IMR-90 (cell line): ENCODE measurements around the gene RAPGEF1. TPM values are rescaled to one million over a fixed set of nuclear protein-coding genes. Genes with fewer than 3 reads are reported as not detected.

Source experiments
- ATAC-seq: fragments of 200-7000 bp; cut with Tn5 transposase; 2 replicates; pipeline ENCODE4 v1.9.1; 2020; ENCODE audit warnings: low read depth, mild to moderate bottlenecking, moderate library complexity
- BruUV-seq: library from RNA; stranded (reverse); fragments of 400-500 nt; replicated peaks from 2 replicates; lab custom pipeline; 2021; lab: Mats Ljungman, UMichigan
- CTCF ChIA-PET: fragments of 300-600 bp; formaldehyde crosslinking; extraction: SDS; loops from one replicate; lab custom pipeline; 2021; ENCODE audit warnings: antibody characterized with exemption; lab: Yijun Ruan, JAX
- POLR2A ChIA-PET: fragments of 300-600 bp; sonication (Branson Sonifier 250); formaldehyde crosslinking; loops from one replicate; lab custom pipeline; 2022; ENCODE audit warnings: antibody characterized with exemption; ENCODE audit not compliant: unreplicated experiment; lab: Charles Lee
- DNase-seq: peaks from one replicate; pipeline ENCODE4 v3.0.0; 2013
- H2AFZ ChIP-seq: replicated peaks from 2 replicates; pipeline ENCODE3; 2013; ENCODE audit warnings: low read length, mild to moderate bottlenecking; ENCODE audit not compliant: poor library complexity
- H2AK5ac ChIP-seq: 2 replicates; pipeline ENCODE4 v1.6.1; 2013; ENCODE audit warnings: low read depth, low read length, inconsistent platforms
- H2AK9ac ChIP-seq: replicated peaks from 2 replicates; pipeline ENCODE3; 2013; ENCODE audit warnings: mild to moderate bottlenecking, low read depth, low read length, moderate library complexity; ENCODE audit not compliant: poor library complexity
- H2BK120ac ChIP-seq: 2 replicates; pipeline ENCODE4 v1.6.1; 2013; ENCODE audit warnings: low read depth, low read length, inconsistent platforms
- H2BK15ac ChIP-seq: 3 replicates; pipeline ENCODE4 v1.6.1; 2013; ENCODE audit warnings: low read depth, low read length, inconsistent platforms
- H2BK20ac ChIP-seq: 2 replicates; pipeline ENCODE4 v1.6.1; 2013; ENCODE audit warnings: low read depth, mild to moderate bottlenecking, inconsistent platforms, low read length, moderate library complexity
- H2BK5ac ChIP-seq: 2 replicates; pipeline ENCODE4 v1.6.1; 2013; ENCODE audit warnings: mild to moderate bottlenecking, low read depth, low read length, inconsistent platforms; ENCODE audit not compliant: poor library complexity, severe bottlenecking
- H3K14ac ChIP-seq: replicated peaks from 2 replicates; pipeline ENCODE4 v1.6.1; 2013; ENCODE audit warnings: low read depth, low read length, inconsistent platforms
- H3K18ac ChIP-seq: 2 replicates; pipeline ENCODE4 v1.6.1; 2013; ENCODE audit warnings: low read depth, low read length, control low read depth
- H3K23ac ChIP-seq: 2 replicates; pipeline ENCODE4 v1.6.1; 2013; ENCODE audit warnings: low read depth, low read length, inconsistent platforms
- H3K27ac ChIP-seq: 2 replicates; pipeline ENCODE4 v1.5.1; 2013; ENCODE audit warnings: mild to moderate bottlenecking, control low read depth, low read length; ENCODE audit not compliant: insufficient read depth
- H3K27me3 ChIP-seq: 2 replicates; pipeline ENCODE4 v1.6.1; 2013; ENCODE audit warnings: low read length; ENCODE audit not compliant: control insufficient read depth, insufficient read depth
- H3K36me3 ChIP-seq: 2 replicates; pipeline ENCODE4 v1.6.1; 2013; ENCODE audit warnings: low read length, mixed read lengths; ENCODE audit not compliant: control insufficient read depth, insufficient read depth
- H3K4ac ChIP-seq: 2 replicates; pipeline ENCODE4 v1.6.1; 2013; ENCODE audit warnings: low read depth, low read length, inconsistent platforms
- H3K4me1 ChIP-seq: 2 replicates; pipeline ENCODE4 v1.6.1; 2013; ENCODE audit warnings: low read length, mixed read lengths; ENCODE audit not compliant: control insufficient read depth, insufficient read depth
- H3K4me2 ChIP-seq: 2 replicates; pipeline ENCODE4 v1.6.1; 2013; ENCODE audit warnings: low read depth, mild to moderate bottlenecking, control low read depth, low read length, moderate library complexity
- H3K4me3 ChIP-seq: 2 replicates; pipeline ENCODE4 v1.5.1; 2013; ENCODE audit warnings: low read depth, mild to moderate bottlenecking, control low read depth, low read length, moderate library complexity; ENCODE audit not compliant: insufficient read depth
- H3K56ac ChIP-seq: 2 replicates; pipeline ENCODE4 v1.6.1; 2013; ENCODE audit warnings: low read length, inconsistent platforms; ENCODE audit not compliant: insufficient read depth; ENCODE audit errors: extremely low read depth
- H3K79me1 ChIP-seq, 2 experiments: 2 replicates each; pipeline ENCODE4 v1.6.1; 2013; ENCODE audit warnings: low read length in 2 of 2, inconsistent platforms in 1 of 2, low read depth in 1 of 2
- H3K9ac ChIP-seq: 2 replicates; pipeline ENCODE4 v1.6.1; 2013; ENCODE audit warnings: low read depth, low read length, control low read depth
- H3K9me1 ChIP-seq: 2 replicates; pipeline ENCODE4 v1.6.1; 2013; ENCODE audit warnings: low read length, inconsistent platforms; ENCODE audit not compliant: insufficient read depth
- H3K9me3 ChIP-seq: 2 replicates; pipeline ENCODE4 v1.6.1; 2013; ENCODE audit warnings: low read length; ENCODE audit not compliant: control insufficient read depth, insufficient read depth
- H4K20me1 ChIP-seq: 2 replicates; pipeline ENCODE4 v1.6.1; 2013; ENCODE audit warnings: low read length, inconsistent platforms; ENCODE audit not compliant: insufficient read depth
- H4K5ac ChIP-seq: 2 replicates; pipeline ENCODE4 v1.6.1; 2013; ENCODE audit warnings: mild to moderate bottlenecking, low read depth, low read length, control low read depth
- H4K8ac ChIP-seq, 2 experiments: 2 replicates each; pipeline ENCODE4 v1.6.1; 2013; ENCODE audit warnings: low read depth in 2 of 2, low read length in 2 of 2, control low read depth in 1 of 2, inconsistent platforms in 1 of 2
- H4K91ac ChIP-seq: 2 replicates; pipeline ENCODE4 v1.6.1; 2013; ENCODE audit warnings: low read depth, low read length, inconsistent platforms; ENCODE audit not compliant: insufficient read depth
- NFE2L2 ChIP-seq: fragments of 150-350 bp; IDR thresholded peaks from 2 replicates; pipeline ENCODE4 v1.6.1; 2016; ENCODE audit warnings: low read depth, mild to moderate bottlenecking, low read length
- POLR2A ChIP-seq: IDR thresholded peaks from 2 replicates; pipeline ENCODE4 v1.6.1; 2012; ENCODE audit warnings: mild to moderate bottlenecking, low read depth, low read length
- WGBS, 2 experiments: methylation state at CpG; one replicate each; pipeline versions ENCODE4 v1.1.5 to v1.1.7; 2013; ENCODE audit warnings: missing lambda C conversion rate in 2 of 2; ENCODE audit not compliant: insufficient read length in 1 of 2; ENCODE audit errors: extremely low coverage in 2 of 2; 5-methylcytosine and 5-hydroxymethylcytosine counted together
- dilution Hi-C: fragments of 300-500 bp; cut with HindIII; formaldehyde crosslinking; loops from one replicate; pipeline ENCODE4 v1.14.3; 2018; ENCODE audit warnings: low sequenced_read_pairs; ENCODE audit not compliant: unreplicated experiment
- in situ Hi-C: fragments of 300-500 bp; cut with MboI; formaldehyde crosslinking; loops from 3 replicates; pipeline ENCODE4 v1.14.3; 2019; ENCODE audit warnings: low sequenced_read_pairs, inconsistent platforms, mixed read lengths
- intact Hi-C: fragments of 100-400 bp; cut with micrococcal nuclease; formaldehyde crosslinking; loops from 2 replicates; pipeline ENCODE4 v1.10.0; 2022
- polyA plus RNA-seq, 3 experiments: library from polyadenylated mRNA; depleted of rRNA; stranded (reverse); fragments of >200 nt; gene quantifications; 2 replicates each; pipeline ENCODE4 v1.2.3, GENCODE V29; 2012; ENCODE audit warnings: low replicate concordance in 1 of 3
- total RNA-seq: library from RNA; depleted of rRNA; stranded (reverse); fragments of >200 nt; gene quantifications from 2 replicates; pipeline ENCODE4 v1.2.3, GENCODE V29; 2012

The RAPGEF1 gene
- total and polyA plus RNA-seq, 2 of the 4 experiments (the other 2 are of a cell fraction), result 13.1 to 22.3 TPM

DNA sequence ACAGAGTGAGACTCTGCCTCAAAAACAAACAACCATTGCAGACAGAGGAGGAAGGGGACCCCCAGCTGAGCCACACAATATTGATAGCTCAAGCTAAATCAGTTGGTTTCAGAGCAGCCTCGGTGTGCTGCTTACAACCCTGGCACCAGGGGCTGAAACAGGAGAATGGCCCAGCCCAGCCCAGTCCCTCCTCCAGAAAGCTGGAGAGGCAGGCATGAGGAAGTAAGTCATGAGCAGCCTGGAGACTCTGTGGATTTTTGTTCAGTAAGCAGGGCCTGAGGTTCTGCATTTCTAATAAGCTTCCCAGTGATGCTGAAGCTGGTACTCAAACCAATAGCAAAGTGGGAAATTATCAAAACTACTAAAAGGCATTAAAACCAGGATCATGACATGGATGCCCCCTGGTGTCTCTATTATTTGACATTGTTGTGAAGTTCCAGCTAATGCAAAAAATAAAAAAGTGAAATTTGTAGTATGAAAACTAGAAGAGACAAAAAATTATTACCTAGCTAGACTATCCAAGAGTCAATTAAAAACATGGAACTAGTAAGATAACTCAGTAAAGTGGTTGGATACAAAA is 180.4 kb downstream of the RAPGEF1 start:
- Histone ChIP-seq H3K27ac (no peak overlapping the region), H2AK9ac (no peak overlapping the region), H3K4me1 (no peaks in the 10 kb centered on the region), H3K9me3 (peaks cover 8% of the 10 kb centered on the region), H3K9me1 (no peaks in the 10 kb centered on the region), H4K20me1 (no peaks in the 10 kb centered on the region), H4K8ac (no peak overlapping the region), H3K56ac (no peak overlapping the region), H3K9ac (no peak overlapping the region), H2AK5ac (no peak overlapping the region), H3K14ac (no peak overlapping the region), H3K18ac (no peak overlapping the region), H3K23ac (no peak overlapping the region), H3K4me3 (no peak overlapping the region), H3K27me3 (peaks cover 18% of the 10 kb centered on the region), H2BK15ac (no peak overlapping the region), H3K36me3 (no peaks in the 10 kb centered on the region), H2BK120ac (no peak overlapping the region), H3K4me2 (no peak overlapping the region), H3K4ac (no peak overlapping the region), H4K91ac (no peak overlapping the region), H2AFZ (no peak overlapping the region), H2BK20ac (no peak overlapping the region), H4K5ac (no peak overlapping the region), H2BK5ac (no peak overlapping the region), H3K79me1 (no peaks in the 10 kb centered on the region)
- no TSS peak for BruUV-seq
- POLR2A ChIA-PET, result no interaction called here
- dilution Hi-C loops, result no loop called here
- CTCF ChIA-PET, result no interaction called here
- no peak for DNase-seq
- WGBS, 2 experiments, result no CpG with 5 or more reads among the region's 1 CpG
- in situ Hi-C loops, result no loop called here
- peak; percentile 39; the same call in 1 of the 2 replicates for ATAC-seq
- TF ChIP-seq NFE2L2 (no peak), POLR2A (no peak)
- intact Hi-C loops, result no loop called here
